Liver (tissue), 9 donors: ENCODE measurements around the gene ABCA13. TPM values are rescaled to one million over a fixed set of nuclear protein-coding genes. Genes with fewer than 3 reads are reported as not detected.

Source experiments
- DNase-seq: peaks from one replicate; pipeline ENCODE4 v3.0.0-alpha.2; 2017; ENCODE audit warnings: low spot score
- H3K27ac ChIP-seq, 2 donors: one replicate each; pipeline ENCODE4 v1.7.0; 2013; ENCODE audit warnings: inconsistent platforms in 2 of 2, low read length in 2 of 2, control low read depth in 1 of 2, low read depth in 1 of 2, mild to moderate bottlenecking in 1 of 2
- H3K27me3 ChIP-seq, 4 donors: one replicate each; pipeline versions ENCODE4 v1.6.1 to v1.7.0; 2013; ENCODE audit warnings: low read length in 3 of 4, inconsistent platforms in 1 of 4, mild to moderate bottlenecking in 1 of 4, moderate library complexity in 1 of 4; ENCODE audit not compliant: control insufficient read depth in 4 of 4, insufficient read depth in 4 of 4
- H3K36me3 ChIP-seq, 4 donors: one replicate each; pipeline versions ENCODE4 v1.6.1 to v1.7.0; 2013; ENCODE audit warnings: low read length in 3 of 4, mild to moderate bottlenecking in 3 of 4, low read depth in 1 of 4, moderate library complexity in 1 of 4; ENCODE audit not compliant: control insufficient read depth in 4 of 4, insufficient read depth in 3 of 4
- H3K4me1 ChIP-seq, 4 donors: one replicate each; pipeline versions ENCODE4 v1.6.1 to v1.7.0; 2013; ENCODE audit warnings: low read length in 3 of 4, mild to moderate bottlenecking in 3 of 4, moderate library complexity in 1 of 4; ENCODE audit not compliant: control insufficient read depth in 4 of 4, insufficient read depth in 4 of 4
- H3K4me3 ChIP-seq, 3 donors: one replicate each; pipeline versions ENCODE4 v1.6.1 to v1.7.0; 2013; ENCODE audit warnings: low read length in 3 of 3, control low read depth in 1 of 3, low read depth in 1 of 3, mild to moderate bottlenecking in 1 of 3
- H3K9ac ChIP-seq, 2 donors: one replicate each; pipeline ENCODE4 v1.7.0; 2013; ENCODE audit warnings: low read length in 2 of 2, mild to moderate bottlenecking in 2 of 2, moderate library complexity in 2 of 2, control low read depth in 1 of 2, low read depth in 1 of 2
- H3K9me3 ChIP-seq, 4 donors: one replicate each; pipeline versions ENCODE4 v1.6.1 to v1.7.0; 2013; ENCODE audit warnings: low read length in 3 of 4; ENCODE audit not compliant: control insufficient read depth in 4 of 4
- CTCF ChIP-seq: fragments of 150-350 bp; IDR thresholded peaks from 2 replicates; pipeline ENCODE4 v1.5.1; 2017; ENCODE audit warnings: improper control_type of control experiment, low read depth, low read length; ENCODE audit not compliant: missing input control
- EGR1 ChIP-seq, 2 donors: IDR thresholded peaks; 2 replicates each; pipeline ENCODE4 v1.6.1; 2016 to 2018; ENCODE audit warnings: antibody characterized with exemption in 2 of 2, low read depth in 2 of 2
- FOXA1 ChIP-seq: IDR thresholded peaks from 2 replicates; pipeline ENCODE4 v1.6.1; 2016; ENCODE audit warnings: antibody characterized with exemption
- FOXA2 ChIP-seq: IDR thresholded peaks from 2 replicates; pipeline ENCODE4 v1.6.1; 2016; ENCODE audit warnings: antibody characterized with exemption
- GABPA ChIP-seq, 2 donors: IDR thresholded peaks in 1 of 2; conservative IDR thresholded peaks in 1 of 2; 2 replicates each; pipeline ENCODE4 v1.6.1; 2016; ENCODE audit warnings: antibody characterized with exemption in 2 of 2, mild to moderate bottlenecking in 1 of 2, moderate library complexity in 1 of 2
- NR2F2 ChIP-seq: IDR thresholded peaks from 2 replicates; pipeline ENCODE4 v1.6.1; 2016; ENCODE audit warnings: antibody characterized with exemption
- RXRA ChIP-seq, 2 donors: IDR thresholded peaks; 2 replicates each; pipeline ENCODE4 v1.6.1; 2017 to 2018; ENCODE audit warnings: antibody characterized with exemption in 2 of 2, mild to moderate bottlenecking in 1 of 2
- TAF1 ChIP-seq: conservative IDR thresholded peaks from 2 replicates; pipeline ENCODE4 v1.6.1; 2016; ENCODE audit warnings: antibody characterized with exemption, mild to moderate bottlenecking
- ZBTB33 ChIP-seq: IDR thresholded peaks from 2 replicates; pipeline ENCODE4 v1.6.1; 2016; ENCODE audit warnings: antibody characterized with exemption
- whole genome bisulfite sequencing: extraction: QIAGEN DNeasy Blood & Tissue Kit; methylation state at CpG from one replicate; pipeline ENCODE4 v1.1.7; 2013; 5-methylcytosine and 5-hydroxymethylcytosine counted together
- polyA plus RNA-seq, 2 donors: library from polyadenylated mRNA; stranded (reverse) in 1 of 2; unstranded in 1 of 2; fragments of 200-250 nt in 1 of 2; fragments of >200 nt in 1 of 2; fragmentation: Nextera tagmentation in 1 of 2; extraction: Ambion mirVana in 1 of 2; gene quantifications; one replicate each; pipeline versions ENCODE4 v1.2.1 to v1.2.3, GENCODE V29; 2013 to 2015
- total RNA-seq, 2 donors: library from RNA; depleted of rRNA; stranded (reverse); fragments of >200 nt; gene quantifications; one replicate each; pipeline ENCODE4 v1.2.3, GENCODE V29; 2014
- TF ChIP-seq, protein P1 (sequence below): IDR thresholded peaks from 2 replicates; pipeline ENCODE4 v1.6.1; 2016; ENCODE audit warnings: antibody characterized with exemption
- TF ChIP-seq, protein P2 (sequence below): IDR thresholded peaks from 2 replicates; pipeline ENCODE4 v1.6.1; 2016; ENCODE audit warnings: antibody characterized with exemption, mild to moderate bottlenecking
- donor health status: healthy.
- donor health status: healthy.
- donor health status: healthy.
- donor health status: healthy.
- donor health status: healthy.

Gene ABCA13
- total and polyA plus RNA-seq, 4 donors, result 0.22 to 1.0 (median 0.66) TPM

GRCh38 chr7:48441848-48442492 is 270.7 kb downstream of the ABCA13 start:
- no peak overlapping the region for H3K4me3 ChIP-seq

DNA sequence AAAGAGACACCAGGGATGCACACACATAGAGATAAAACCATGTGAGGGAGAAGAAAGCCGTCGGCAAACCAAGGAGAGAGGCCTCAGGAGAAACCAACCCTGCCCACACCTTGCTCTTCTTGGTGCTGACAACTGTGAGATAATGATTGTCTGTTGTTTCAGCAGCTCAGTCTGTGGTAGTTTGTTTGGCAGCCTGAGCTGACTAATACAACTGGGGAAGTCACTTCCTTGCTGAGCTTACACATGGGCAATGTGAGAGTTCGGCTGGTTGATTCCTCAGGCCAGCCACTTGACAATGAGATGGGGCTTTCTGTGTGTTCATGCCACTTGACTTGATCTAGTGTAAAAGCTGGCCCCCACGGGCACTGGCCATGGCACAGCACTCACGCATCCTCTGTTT is 271.8 kb downstream of the ABCA13 start:
- TF ChIP-seq, protein P1, sequence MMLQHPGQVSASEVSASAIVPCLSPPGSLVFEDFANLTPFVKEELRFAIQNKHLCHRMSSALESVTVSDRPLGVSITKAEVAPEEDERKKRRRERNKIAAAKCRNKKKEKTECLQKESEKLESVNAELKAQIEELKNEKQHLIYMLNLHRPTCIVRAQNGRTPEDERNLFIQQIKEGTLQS, result no peak
- TF ChIP-seq NR2F2, result no peak
- TF ChIP-seq FOXA1, result no peak
- no peak for TF ChIP-seq ZBTB33
- no peak for TF ChIP-seq TAF1
- no peak for TF ChIP-seq RXRA (IDR thresholded peaks at IDR 0.05)
- no peak for TF ChIP-seq FOXA2
- no peak for TF ChIP-seq CTCF
- TF ChIP-seq EGR1 (IDR thresholded peaks at IDR 0.05; ENCODE audit: low read depth in 2 of 2), result no peak
- Histone ChIP-seq H3K9me3 (no peaks in the 10 kb centered on the region), H3K27ac (no peak overlapping the region), H3K4me3 (no peak overlapping the region), H3K9ac (no peak overlapping the region), H3K36me3 (no peaks in the 10 kb centered on the region), H3K4me1 (no peaks in the 10 kb centered on the region), H3K27me3 (no peaks in the 10 kb centered on the region)
- WGBS, result 79% methylated on average over 5 of the region's 5 CpGs
- no peak for DNase-seq

More at GRCh38 chr7:48441848-48442492, 270.7 kb downstream of the ABCA13 start:
- no peak for TF ChIP-seq TAF1
- TF ChIP-seq EGR1 (IDR thresholded peaks at IDR 0.05; ENCODE audit: low read depth in 2 of 2), result no peak
- TF ChIP-seq GABPA (IDR thresholded peaks at IDR 0.05 in 1 of 2, conservative IDR thresholded peaks at IDR 0.05 in 1 of 2), result no peak
- TF ChIP-seq, protein P2, sequence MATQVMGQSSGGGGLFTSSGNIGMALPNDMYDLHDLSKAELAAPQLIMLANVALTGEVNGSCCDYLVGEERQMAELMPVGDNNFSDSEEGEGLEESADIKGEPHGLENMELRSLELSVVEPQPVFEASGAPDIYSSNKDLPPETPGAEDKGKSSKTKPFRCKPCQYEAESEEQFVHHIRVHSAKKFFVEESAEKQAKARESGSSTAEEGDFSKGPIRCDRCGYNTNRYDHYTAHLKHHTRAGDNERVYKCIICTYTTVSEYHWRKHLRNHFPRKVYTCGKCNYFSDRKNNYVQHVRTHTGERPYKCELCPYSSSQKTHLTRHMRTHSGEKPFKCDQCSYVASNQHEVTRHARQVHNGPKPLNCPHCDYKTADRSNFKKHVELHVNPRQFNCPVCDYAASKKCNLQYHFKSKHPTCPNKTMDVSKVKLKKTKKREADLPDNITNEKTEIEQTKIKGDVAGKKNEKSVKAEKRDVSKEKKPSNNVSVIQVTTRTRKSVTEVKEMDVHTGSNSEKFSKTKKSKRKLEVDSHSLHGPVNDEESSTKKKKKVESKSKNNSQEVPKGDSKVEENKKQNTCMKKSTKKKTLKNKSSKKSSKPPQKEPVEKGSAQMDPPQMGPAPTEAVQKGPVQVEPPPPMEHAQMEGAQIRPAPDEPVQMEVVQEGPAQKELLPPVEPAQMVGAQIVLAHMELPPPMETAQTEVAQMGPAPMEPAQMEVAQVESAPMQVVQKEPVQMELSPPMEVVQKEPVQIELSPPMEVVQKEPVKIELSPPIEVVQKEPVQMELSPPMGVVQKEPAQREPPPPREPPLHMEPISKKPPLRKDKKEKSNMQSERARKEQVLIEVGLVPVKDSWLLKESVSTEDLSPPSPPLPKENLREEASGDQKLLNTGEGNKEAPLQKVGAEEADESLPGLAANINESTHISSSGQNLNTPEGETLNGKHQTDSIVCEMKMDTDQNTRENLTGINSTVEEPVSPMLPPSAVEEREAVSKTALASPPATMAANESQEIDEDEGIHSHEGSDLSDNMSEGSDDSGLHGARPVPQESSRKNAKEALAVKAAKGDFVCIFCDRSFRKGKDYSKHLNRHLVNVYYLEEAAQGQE, result no peak
- 81% methylated on average over 8 of the region's 8 CpGs for WGBS
- Histone ChIP-seq H3K36me3 (no peaks in the 10 kb centered on the region), H3K4me1 (no peaks in the 10 kb centered on the region), H3K9ac (no peak overlapping the region), H3K9me3 (no peaks in the 10 kb centered on the region), H3K27ac (no peak overlapping the region), H3K27me3 (no peaks in the 10 kb centered on the region)
- DNase-seq, result no peak
